GM18526 (cell line): Measurements from ENCODE around the gene UST.

ENCODE experiments used
- POLR2A ChIP-seq: IDR thresholded peaks from 3 replicates; pipeline ENCODE4 v1.6.1; 2011; ENCODE audit not compliant: insufficient read length; ENCODE audit errors: extremely low read depth

Gene UST

DNA sequence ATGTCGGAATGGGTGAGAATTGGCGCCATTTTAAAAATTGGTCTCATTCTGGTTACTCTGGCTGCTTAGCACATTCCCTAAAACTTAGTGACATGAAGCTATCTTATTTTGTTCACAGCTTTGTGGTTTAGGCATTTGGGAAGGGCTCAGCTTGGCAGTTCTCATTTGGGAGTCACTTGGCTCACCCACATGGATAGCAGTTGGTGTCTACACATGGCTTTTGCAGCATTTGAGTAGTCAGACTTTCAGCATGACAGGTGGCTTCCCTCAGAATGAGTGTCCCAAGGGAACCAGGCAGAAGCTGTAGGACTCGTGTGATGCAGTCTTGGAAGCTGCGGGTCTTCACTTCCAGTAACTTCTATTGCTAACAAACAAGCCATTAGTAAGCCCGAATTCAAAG, 64.6 kb downstream of the UST start:
- no peak for TF ChIP-seq POLR2A

- TF ChIP-seq POLR2A: no peak
Observed at GRCh38 chr6:148814082-148814790, 67.4 kb downstream of the UST start.

DNA sequence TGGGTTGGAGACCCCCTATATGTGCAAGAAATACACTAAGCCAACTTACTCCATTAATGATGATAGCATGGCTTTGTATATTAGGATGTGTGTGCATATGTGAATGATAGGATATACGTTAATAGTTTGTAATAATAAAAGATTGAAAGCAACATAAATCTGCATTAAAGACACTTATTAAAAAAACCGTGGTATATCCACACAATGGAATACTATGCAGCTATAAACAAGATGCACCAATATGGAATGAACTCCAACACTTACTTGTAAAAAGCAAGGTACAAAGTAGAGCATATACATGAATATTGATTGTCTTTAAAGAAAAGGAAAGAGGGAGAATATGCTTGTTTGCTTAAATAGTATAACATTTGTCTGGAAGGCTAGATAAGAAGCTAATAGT, 68.0 kb downstream of the UST start:
- TF ChIP-seq POLR2A: no peak

- TF ChIP-seq POLR2A: no peak
Observed at GRCh38 chr6:148816117-148816516, 69.3 kb downstream of the UST start.

GRCh38 chr6:148817689-148818088, 70.9 kb downstream of the UST start:
- no peak for TF ChIP-seq POLR2A

DNA sequence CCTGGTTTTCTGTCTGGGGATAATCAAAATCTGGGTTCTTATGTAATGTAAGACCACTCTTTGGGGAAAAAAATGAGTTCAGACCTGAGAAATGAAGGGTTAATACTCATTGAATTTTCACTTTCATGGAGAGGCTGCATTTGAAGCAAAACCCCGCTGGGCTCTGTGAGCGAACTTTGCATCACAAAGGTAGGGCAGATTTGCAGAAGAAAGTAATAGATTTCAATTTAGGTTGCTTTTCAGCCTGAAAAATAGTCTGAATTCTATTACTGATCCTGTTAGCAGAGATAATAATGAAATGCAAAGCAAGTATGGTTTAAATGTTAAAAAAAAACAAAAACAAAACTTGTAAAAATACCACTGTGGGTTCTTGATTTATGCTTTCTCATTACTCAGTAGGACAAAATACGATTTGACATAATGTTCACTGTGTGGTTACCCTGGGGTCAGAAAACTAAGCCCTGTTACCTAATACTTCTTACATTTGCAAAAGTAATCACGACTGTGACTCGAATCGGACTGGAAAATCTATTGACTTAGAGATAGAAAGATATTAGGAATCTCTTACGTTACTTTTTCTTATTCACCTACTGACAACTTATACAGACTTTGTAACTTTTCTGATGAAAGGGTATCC, 72.2 kb downstream of the UST start:
- no peak for TF ChIP-seq POLR2A

GRCh38 chr6:148819852-148820251, 73.0 kb downstream of the UST start:
- no peak for TF ChIP-seq POLR2A

GRCh38 chr6:148822819-148823218, 76.0 kb downstream of the UST start:
- TF ChIP-seq POLR2A: no peak

DNA sequence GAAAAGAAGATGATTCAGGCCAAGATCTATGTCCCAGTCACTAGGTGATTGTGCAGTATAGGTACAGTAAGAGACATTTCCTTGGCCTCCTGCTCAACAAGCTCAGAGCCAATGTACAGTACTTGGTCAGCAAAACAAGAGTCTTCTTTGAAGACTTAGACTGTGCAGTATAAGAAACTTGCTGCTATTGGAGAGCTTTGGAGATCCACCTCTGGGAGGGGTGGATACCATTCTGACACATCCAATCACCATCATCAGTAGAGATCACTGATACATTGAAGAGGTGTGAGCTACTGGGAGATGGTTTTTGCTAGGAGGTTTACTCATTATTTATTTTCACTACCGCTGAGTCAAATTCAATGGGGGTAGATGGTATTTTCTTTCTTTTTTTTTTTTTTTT, 77.5 kb downstream of the UST start:
- TF ChIP-seq POLR2A: no peak

GRCh38 chr6:148824960-148825359, 78.1 kb downstream of the UST start:
- TF ChIP-seq POLR2A: no peak

DNA sequence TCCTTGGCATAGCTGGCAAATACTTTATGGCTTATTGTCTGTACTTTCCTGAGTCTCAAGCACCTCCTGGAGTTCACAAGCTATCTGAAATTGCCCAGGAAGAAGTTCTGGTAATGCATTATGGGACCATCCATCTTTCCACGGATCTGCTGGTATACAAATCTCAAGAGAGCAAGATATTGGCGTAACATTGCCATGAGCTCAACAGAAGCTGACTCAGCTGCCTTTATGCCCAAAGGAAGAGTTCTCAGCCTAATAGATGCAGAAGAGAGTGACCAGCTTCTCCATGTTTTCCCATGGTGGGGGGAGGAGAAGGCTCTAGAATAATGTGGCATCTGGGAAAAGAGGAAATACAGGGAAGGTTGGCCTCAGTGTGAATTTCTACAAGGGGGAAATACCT, 78.7 kb downstream of the UST start:
- no peak for TF ChIP-seq POLR2A

DNA sequence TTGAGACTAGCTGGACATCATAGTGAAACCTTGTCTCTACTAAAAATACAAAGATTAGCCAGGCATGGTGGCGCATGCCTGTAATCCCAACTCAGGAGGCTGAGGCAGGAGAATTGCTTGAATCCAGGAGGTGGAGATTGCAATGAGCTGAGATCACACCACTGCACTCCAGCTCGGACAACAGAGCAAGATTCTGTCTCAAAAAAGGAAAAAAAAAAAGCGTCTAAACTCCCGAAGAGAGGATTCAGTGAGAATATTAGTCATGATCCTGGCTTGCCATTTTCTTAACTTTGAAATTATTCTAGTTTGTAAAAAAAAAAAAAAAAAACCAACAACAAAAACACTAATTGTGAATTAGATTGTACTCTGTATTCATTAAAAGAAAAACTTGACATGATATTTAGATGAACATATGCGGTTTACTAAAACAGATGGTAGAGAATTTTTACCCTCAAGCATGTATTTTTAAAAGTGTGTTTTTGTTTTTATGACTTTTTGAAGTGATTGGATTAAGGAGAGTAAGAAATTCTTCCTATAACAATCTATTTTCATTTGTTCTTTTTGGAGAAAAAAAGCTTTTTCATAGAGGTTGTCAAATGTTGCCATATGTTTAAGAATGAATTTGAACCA, 80.7 kb downstream of the UST start:
- TF ChIP-seq POLR2A: no peak

GRCh38 chr6:148828047-148828446, 81.2 kb downstream of the UST start:
- no peak for TF ChIP-seq POLR2A

GRCh38 chr6:148829415-148830101, 82.7 kb downstream of the UST start:
- TF ChIP-seq POLR2A: no peak

DNA sequence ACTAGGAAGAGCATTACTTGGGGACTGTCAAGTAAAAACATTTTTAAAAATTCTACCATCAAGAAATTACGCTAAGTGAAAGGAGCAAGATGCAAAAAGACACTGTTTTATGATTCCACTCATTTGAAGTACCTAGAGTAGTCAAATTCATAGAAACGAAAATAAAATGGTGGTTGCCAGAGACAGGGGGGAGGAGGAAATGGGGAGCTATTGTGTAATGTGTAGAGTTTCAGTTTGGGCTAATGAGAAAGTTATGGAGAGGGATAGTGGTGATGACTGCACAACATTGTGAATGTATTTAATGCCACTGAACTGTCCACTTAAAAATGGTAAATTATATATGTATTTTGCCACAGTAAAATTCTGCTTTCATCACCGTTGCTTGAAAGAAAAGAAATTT, 83.8 kb downstream of the UST start:
- no peak for TF ChIP-seq POLR2A

DNA sequence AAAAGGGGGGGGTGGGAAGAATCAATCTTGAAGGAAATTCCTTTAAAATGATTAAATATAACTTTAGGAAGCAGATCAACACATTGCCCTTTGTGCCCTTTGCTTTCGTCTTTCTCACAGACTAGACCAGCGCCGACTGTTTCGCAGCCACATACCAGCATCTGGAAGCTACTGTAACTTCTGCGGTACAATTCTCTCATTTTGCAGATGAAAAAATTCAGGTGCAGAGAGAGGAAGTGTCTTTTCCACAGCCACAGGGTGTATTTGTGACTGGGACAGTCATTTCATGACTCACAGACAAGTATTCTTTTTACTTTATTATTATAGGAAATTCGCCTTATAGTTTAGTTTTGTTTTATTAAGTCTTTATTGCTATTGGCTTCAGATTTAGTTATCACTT, 84.2 kb downstream of the UST start:
- TF ChIP-seq POLR2A: no peak
